NCI-H2029 treated with DMSO at 0.1 percent for 48 hours (cell line): ENCODE results near the gene CA5B.
"Not testable (repeated sequence)": the region's sequence is repeated elsewhere in the genome, so short reads cannot be mapped to it uniquely, and the experiment has no call there.

Source experiments
- DNase-seq: peaks from one replicate; lab custom pipeline; 2025; lab: John Stamatoyannopoulos, UW

Gene CA5B

GRCh38 chrX:15748841-15749240, 10.8 kb downstream of the CA5B start:
- DNase-seq = no peak

- DNase-seq = no peak
These were observed 11.9 kb downstream of the CA5B start for GRCh38 chrX:15749642-15750610.

GRCh38 chrX:15750611-15751154, 12.6 kb downstream of the CA5B start:
- no peak for DNase-seq

- no peak for DNase-seq
These were observed 13.2 kb downstream of the CA5B start for GRCh38 chrX:15751155-15751819.

GRCh38 chrX:15755091-15755490, 17.0 kb downstream of the CA5B start:
- no peak for DNase-seq

GRCh38 chrX:15758140-15758539, 20.1 kb downstream of the CA5B start:
- no peak for DNase-seq

- DNase-seq = not testable (repeated sequence)
These were observed 21.8 kb downstream of the CA5B start for GRCh38 chrX:15759886-15760285.

- no peak for DNase-seq
These were observed 23.6 kb downstream of the CA5B start for GRCh38 chrX:15761564-15762191.

GRCh38 chrX:15769300-15769954, 31.4 kb downstream of the CA5B start:
- DNase-seq = no peak

- DNase-seq = no peak
These were observed 44.1 kb downstream of the CA5B start for GRCh38 chrX:15781961-15782699.

GRCh38 chrX:15785176-15785750, 47.2 kb downstream of the CA5B start:
- no peak for DNase-seq

GRCh38 chrX:15786915-15787314, 48.8 kb downstream of the CA5B start:
- no peak for DNase-seq

- DNase-seq = no peak
These were observed 52.1 kb downstream of the CA5B start, which contains the start of gene ZRSR2 for GRCh38 chrX:15789979-15790768. Gene ZRSR2 (plus strand): TSS chrX:15790484. CDS start chrX:15790496, 12 bp downstream.

GRCh38 chrX:15790769-15791290, 52.8 kb downstream of the CA5B start:
- no peak for DNase-seq

- no peak for DNase-seq
These were observed 59.6 kb downstream of the CA5B start for GRCh38 chrX:15797707-15798106.

- no peak for DNase-seq
These were observed 66.5 kb downstream of the CA5B start for GRCh38 chrX:15804563-15804962.

GRCh38 chrX:15808254-15808653, 70.2 kb downstream of the CA5B start:
- DNase-seq = no peak

GRCh38 chrX:15812192-15812938, 74.3 kb downstream of the CA5B start:
- DNase-seq = no peak

- DNase-seq = no peak
These were observed 75.3 kb downstream of the CA5B start for GRCh38 chrX:15813416-15813815.
